ENCODE data around the gene LPO.
A peak's percentile ranks its signal among the peaks of the same experiment; 100 is the strongest.

LPO gene

DNA sequence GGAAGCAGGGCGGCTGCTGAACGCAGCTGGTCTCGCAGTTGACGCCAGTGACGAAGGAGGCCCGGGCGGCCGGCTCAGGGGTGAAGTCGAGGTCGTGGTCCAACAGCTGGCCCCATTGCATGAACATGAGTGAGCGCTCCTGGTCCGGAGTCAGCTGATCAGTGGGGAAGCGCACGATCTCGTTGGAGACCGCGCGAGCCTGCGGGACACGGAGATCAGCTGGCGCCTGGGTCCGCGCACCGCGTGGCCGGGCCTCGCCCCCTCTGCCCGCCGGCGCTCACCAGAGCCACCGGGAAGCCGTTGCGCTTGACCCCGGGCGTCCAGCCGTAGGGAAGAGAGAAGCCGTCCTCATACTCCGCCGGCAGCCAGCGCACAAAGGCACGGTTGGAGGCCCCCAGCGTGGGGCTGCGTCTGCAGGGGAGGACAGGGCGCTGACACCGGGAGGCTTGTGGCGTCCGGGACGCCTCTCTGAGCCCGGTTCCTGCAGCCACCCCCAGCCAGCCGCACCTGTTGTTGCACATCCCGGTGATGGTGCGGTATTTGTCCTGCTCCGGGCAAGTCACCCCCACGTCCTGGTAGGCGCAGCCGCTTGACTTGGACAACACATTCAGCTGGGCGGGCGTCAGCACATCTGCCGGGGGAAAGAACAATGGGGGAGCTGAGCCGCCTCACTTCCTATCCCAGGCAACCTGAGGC lies 40.8 kb downstream of the LPO start:
- no peak for DNase-seq

- DNase-seq = no peak
Observed at GRCh38 chr17:58279736-58280479, 41.5 kb downstream of the LPO start.

GRCh38 chr17:58280480-58281217 lies 42.3 kb downstream of the LPO start, which contains the start of gene MPO:
Gene MPO (minus strand): TSS chr17:58280935. CDS start chr17:58280758, 177 bp downstream.
- no peak for DNase-seq

DNA sequence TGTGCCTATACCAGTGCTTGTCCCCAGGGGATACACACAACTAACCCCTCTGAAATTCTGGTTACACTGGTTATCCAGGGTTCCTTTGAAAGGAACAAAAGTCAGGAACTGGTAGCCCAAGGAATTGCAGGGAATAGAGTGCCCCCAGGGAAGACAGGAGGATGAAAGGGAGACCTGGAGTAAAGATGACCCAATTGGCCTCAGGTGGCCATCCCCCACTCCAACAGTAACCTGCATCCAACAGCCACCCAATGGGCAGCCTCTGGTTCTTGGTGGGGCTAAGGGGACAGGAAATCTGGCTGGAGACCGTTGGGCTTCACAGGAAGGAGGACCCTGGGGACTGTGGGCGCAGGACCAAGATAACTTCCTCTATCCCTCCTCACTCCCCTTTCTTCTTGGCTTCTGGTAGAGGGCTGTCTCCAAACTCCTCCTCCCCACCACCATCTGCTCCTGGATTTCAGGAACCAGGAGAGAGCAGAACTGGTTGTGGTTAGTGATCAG lies 43.2 kb downstream of the LPO start:
- no peak for DNase-seq

GRCh38 chr17:58282442-58282841 lies 44.1 kb downstream of the LPO start:
- no peak for DNase-seq

DNA sequence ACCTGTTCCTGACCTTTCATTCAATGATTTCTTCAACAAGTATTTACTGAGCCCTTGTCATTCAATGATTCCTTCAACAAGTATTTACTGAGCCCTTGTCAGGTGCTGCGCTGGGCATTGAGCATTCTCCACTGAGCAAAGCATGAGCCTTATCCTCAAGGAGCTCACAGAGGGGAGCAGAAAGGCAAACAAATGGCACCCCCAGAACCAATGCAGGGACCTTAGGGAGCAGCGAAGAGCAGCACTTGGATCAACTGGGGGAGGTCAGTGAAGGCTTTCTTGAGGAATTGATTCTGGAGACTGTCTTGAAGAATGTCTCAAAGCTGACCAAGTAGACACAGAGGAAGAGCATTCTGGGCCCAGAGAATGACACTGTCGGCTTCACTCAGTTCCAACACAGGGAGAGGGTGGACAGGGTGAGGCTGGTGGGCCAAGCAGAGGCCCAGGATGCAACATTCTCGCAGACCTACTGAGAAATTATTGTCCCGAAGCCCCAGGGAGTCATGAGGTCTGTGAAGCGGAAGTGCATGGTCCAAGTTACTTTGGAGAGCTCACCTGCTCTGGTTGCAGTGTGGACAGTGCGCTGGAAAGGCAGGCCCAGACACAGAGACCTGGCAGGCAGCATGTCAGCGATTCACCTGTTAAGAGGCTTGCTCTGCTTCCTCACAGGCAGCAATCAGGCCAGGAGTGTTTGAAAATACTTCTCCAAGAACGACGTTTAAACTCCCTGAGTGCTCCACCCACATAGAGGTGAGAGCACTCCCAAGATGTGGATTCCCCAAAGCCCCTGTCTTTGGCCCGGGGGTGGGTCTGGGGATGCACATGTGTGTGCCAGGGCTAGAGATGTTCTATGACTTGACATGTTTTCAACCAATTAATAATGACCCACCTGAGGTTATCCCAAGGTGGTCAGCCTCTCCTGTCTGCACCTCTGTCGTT lies 45.6 kb downstream of the LPO start:
- DNase-seq = no peak

- no peak for DNase-seq
Observed at GRCh38 chr17:58284613-58285421, 46.4 kb downstream of the LPO start.

GRCh38 chr17:58285422-58285810 lies 47.0 kb downstream of the LPO start:
- DNase-seq = no peak

DNA sequence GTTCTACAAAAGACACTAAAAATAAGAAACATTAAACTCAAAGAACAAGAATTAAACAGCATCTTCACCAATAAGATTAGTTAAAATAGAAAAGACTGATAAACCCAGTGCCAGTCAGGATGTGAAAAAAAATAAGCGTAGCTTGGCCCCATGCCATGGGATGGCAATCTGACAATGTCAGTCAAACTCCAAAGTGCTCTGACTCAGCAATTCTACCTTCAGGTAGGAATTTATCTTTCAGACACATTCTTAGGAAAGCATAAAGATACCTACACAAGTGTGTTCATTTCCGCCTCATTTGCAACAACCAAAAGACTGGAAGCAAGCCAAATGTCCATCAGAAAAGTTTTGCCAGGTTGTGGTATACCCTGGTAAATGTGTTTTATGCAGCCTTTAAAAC lies 51.5 kb downstream of the LPO start:
- no peak for DNase-seq

DNA sequence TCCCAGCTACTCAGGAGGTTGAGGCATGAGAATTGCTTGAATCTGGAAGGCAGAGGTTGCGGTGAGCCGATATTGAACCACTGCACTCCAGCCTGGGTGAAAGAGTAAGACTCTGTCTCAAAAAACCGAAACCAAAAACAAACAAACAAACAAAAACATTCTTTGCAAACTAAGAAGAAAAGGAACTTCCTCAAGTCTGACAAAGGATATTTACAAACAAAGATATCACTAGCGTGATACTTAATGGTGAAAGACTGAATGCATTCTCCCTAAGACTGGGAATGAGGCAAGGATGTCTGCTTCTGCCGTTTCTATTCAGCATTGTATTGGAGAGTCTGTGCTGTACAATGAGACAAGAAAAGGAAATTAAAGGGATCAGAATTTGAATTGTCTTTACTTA lies 52.9 kb downstream of the LPO start:
- no peak for DNase-seq

GRCh38 chr17:58294034-58294433 lies 55.6 kb downstream of the LPO start:
- no peak for DNase-seq

GRCh38 chr17:58300336-58300735 lies 62.0 kb downstream of the LPO start:
- DNase-seq = no peak

- DNase-seq = no peak
Observed at GRCh38 chr17:58301504-58302150, 63.2 kb downstream of the LPO start.

DNA sequence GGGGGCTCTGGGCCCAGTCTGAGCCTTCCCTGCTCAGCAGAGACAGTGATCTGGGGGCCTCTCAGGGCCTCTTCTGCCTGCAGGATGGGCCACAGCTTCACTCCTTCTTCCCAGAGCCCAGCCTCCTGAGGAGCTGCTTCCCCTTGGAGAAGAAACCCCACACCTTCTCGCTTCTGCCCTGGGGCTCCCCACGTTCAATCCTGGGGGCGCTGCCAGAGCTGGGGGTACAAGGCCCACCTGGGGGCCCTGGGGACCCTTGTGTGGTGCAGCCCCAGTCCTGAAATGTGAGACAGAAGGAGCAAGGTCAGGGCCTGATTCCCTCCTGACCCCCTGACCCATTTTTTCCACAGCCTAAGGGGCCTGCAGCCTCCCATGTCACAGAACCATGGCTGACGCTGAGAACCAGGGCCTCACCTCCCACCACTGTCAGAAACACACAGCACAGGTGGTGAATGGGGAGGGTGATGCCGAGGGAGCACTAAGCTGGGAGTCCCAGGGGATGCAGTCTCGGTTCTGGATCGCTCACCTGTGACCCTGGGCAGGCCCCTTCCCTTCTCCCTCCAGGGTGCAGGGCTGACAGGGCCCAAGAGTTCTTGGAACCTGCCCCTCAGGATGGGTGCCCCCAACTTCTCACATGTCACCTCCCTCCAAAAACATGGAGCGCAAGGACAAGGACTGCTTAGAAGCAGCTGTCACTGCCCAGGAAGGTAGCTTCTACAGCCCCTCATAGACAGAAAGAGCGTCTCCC lies 64.0 kb downstream of the LPO start:
- no peak for DNase-seq

- DNase-seq = no peak
Observed at GRCh38 chr17:58302919-58303585, 64.7 kb downstream of the LPO start.

DNA sequence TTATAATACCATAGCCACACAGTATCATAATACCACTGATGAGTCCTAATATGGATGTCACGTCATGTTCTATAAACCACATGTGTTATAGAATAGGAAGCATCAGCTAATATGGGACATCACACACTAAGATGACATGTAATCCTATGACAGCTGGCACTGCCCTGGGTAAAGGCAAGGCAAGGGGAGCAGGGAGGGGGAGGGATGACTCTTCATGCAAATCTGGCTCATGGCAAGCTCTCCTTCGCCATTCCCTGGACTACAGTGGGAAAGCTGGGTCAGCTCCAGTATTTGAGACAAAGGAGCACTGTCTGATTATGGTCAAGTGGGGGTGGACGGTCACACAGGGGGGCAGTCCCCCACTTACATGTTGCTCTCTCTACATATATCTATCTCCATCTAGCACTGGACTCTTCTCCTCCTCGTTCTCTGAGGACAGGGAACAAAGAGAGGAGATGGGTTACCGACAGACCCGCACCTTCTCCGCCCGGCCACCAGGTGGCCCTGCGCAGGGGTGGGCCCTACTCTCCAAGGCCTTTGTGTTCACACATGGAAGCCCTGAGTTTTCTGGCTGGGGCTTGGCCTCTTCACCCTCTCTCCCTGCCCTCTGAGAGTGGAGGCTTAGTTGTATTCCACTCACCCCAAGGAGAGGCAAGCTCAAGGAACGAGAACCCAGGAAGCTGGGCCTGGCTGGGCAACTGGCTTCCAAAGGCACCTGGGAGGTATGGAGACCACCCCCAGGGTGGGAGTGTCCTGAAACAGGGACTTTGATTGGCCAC lies 65.8 kb downstream of the LPO start:
- DNase-seq = peak; percentile 49

DNA sequence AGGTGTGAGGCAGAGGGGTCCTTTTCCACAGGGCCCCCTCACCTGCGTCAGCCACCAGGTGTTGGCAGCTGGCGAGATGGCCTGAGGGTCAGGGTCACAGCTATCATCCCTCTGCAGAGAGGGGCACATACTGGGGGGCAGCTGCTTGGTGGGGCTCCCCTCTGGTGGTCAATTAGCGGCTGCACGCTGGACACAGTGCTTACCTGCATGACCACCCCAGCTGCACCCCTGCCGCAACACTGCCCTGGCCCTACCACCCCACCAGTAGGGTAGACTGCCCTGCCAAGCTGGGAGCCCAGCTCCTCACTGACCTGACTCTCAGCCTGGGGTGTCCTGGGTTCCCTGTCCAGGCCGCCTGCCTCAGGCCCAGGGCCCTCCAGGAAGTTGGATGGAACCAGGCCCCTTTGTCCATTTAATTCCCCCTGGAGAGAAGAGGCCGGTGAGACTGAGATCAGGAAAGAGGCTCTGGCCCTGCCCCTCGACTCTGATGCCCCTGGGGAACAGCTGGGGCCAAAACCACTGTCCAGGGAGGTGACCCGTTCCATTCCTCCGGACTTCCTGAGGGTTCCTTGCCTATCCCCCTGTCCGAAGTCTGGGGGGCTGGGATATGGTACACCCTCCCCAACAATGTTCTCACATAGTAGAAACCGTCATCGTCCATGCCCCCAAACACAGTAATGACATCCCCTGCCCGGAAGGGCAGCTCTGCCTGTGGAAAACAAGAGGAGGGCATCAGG lies 66.5 kb downstream of the LPO start:
- no peak for DNase-seq

GRCh38 chr17:58305626-58306025 lies 67.2 kb downstream of the LPO start:
- no peak for DNase-seq

Data from NCI-H1105 (cell line).